Keratinocyte (primary cell): ENCODE results near the gene CPEB3. TPM values are rescaled to one million over a fixed set of nuclear protein-coding genes. Genes with fewer than 3 reads are reported as not detected.

Experiments used
- DNase-seq: peaks from one replicate; pipeline ENCODE4 v3.0.0-alpha.2; 2011; ENCODE audit warnings: low read depth, missing footprints, low spot score
- FAIRE-seq: peaks from 2 replicates; lab custom pipeline; 2011; peaks lifted over from hg19 to GRCh38; lab: Jason Lieb, UNC
- H2AFZ ChIP-seq: 2 replicates; pipeline ENCODE4 v1.6.0; 2012; ENCODE audit warnings: low read length, control low read depth, inconsistent platforms; ENCODE audit not compliant: control insufficient read depth
- H3K27ac ChIP-seq: 2 replicates; pipeline ENCODE4 v1.5.1; 2011; ENCODE audit warnings: low read length; ENCODE audit not compliant: control insufficient read depth, insufficient read depth
- H3K27me3 ChIP-seq: 3 replicates; pipeline ENCODE4 v1.6.0; 2011; ENCODE audit warnings: low read length; ENCODE audit not compliant: control insufficient read depth, insufficient read depth; ENCODE audit errors: extremely low read depth
- H3K36me3 ChIP-seq, 2 experiments: 2 replicates in 1 of 2; 3 replicates in 1 of 2; pipeline ENCODE4 v1.5.1; 2011; ENCODE audit warnings: low read length in 2 of 2, mild to moderate bottlenecking in 1 of 2; ENCODE audit not compliant: control insufficient read depth in 2 of 2, insufficient read depth in 2 of 2; ENCODE audit errors: extremely low read depth in 1 of 2
- H3K4me1 ChIP-seq: 3 replicates; pipeline ENCODE4 v1.5.1; 2011; ENCODE audit warnings: low read length; ENCODE audit not compliant: control insufficient read depth, insufficient read depth; ENCODE audit errors: extremely low read depth
- H3K4me2 ChIP-seq: 3 replicates; pipeline ENCODE4 v1.6.0; 2011; ENCODE audit warnings: low read depth, low read length; ENCODE audit not compliant: control insufficient read depth, insufficient read depth; ENCODE audit errors: extremely low read depth
- H3K4me3 ChIP-seq, 3 experiments: fragments of 200-600 bp in 1 of 3; sonication (generic) in 1 of 3; 2 replicates in 2 of 3; 3 replicates in 1 of 3; pipeline ENCODE4 v1.5.1; 2011 to 2016; ENCODE audit warnings: low read length in 3 of 3, mild to moderate bottlenecking in 3 of 3, control low read depth in 2 of 3, inconsistent platforms in 1 of 3, low read depth in 1 of 3, mixed read lengths in 1 of 3, mixed run types in 1 of 3, moderate library complexity in 1 of 3; ENCODE audit not compliant: control insufficient read depth in 2 of 3, insufficient read depth in 2 of 3; ENCODE audit errors: extremely low read depth in 1 of 3
- H3K79me2 ChIP-seq: 2 replicates; pipeline ENCODE4 v1.6.0; 2012; ENCODE audit warnings: low read length; ENCODE audit not compliant: control insufficient read depth, insufficient read depth
- H3K9ac ChIP-seq: 3 replicates; pipeline ENCODE4 v1.6.0; 2011; ENCODE audit warnings: low read length; ENCODE audit not compliant: control insufficient read depth, insufficient read depth; ENCODE audit errors: extremely low read depth
- H3K9me1 ChIP-seq: 3 replicates; pipeline ENCODE4 v1.6.0; 2011; ENCODE audit warnings: low read length; ENCODE audit not compliant: control insufficient read depth, insufficient read depth; ENCODE audit errors: extremely low read depth
- H3K9me3 ChIP-seq: 2 replicates; pipeline ENCODE4 v1.5.1; 2012; ENCODE audit warnings: low read depth, low read length; ENCODE audit not compliant: control insufficient read depth
- H4K20me1 ChIP-seq: 3 replicates; pipeline ENCODE4 v1.6.0; 2011; ENCODE audit warnings: low read length; ENCODE audit not compliant: control insufficient read depth, insufficient read depth; ENCODE audit errors: extremely low read depth
- EZH2 ChIP-seq: IDR thresholded peaks from one replicate; pipeline ENCODE4 v1.6.1; 2012; ENCODE audit warnings: inconsistent platforms, mild to moderate bottlenecking, low read length, moderate library complexity
- dilution Hi-C: fragments of 300-500 bp; cut with MboI; formaldehyde crosslinking; loops from one replicate; pipeline ENCODE4 v1.7.0; 2020; ENCODE audit warnings: low sequenced_read_pairs; ENCODE audit not compliant: extremely low pct_ligation_motif_present
- polyA plus RNA-seq, 5 experiments: library from polyadenylated mRNA; depleted of rRNA in 3 of 5; stranded (reverse) in 3 of 5; stranded (forward) in 1 of 5; unstranded in 1 of 5; fragments of >200 nt; gene quantifications; 1 replicate in 1 of 5; 2 replicates in 3 of 5; 3 replicates in 1 of 5; pipeline versions ENCODE4 v1.2.1 to v1.2.3, GENCODE V29; 2011 to 2012; ENCODE audit warnings: missing spikeins in 2 of 5, low read depth in 1 of 5, low replicate concordance in 1 of 5
- TF ChIP-seq, protein P1 (sequence below), 3 experiments: IDR thresholded peaks in 1 of 3; conservative IDR thresholded peaks in 1 of 3; optimal IDR thresholded peaks in 1 of 3; 2 replicates in 2 of 3; 3 replicates in 1 of 3; pipeline versions ENCODE3 to v1.5.1; 2011; ENCODE audit warnings: low read length in 3 of 3, mild to moderate bottlenecking in 3 of 3, moderate library complexity in 2 of 3, control low read depth in 1 of 3, inconsistent platforms in 1 of 3; ENCODE audit not compliant: insufficient read depth in 2 of 3; ENCODE audit errors: extremely low read depth in 1 of 3

The CPEB3 gene
- polyA plus RNA-seq, 1 donor (not counting 4 experiments of a cell fraction or from before 2014, with no cell fraction given) = 0.47 TPM

DNA sequence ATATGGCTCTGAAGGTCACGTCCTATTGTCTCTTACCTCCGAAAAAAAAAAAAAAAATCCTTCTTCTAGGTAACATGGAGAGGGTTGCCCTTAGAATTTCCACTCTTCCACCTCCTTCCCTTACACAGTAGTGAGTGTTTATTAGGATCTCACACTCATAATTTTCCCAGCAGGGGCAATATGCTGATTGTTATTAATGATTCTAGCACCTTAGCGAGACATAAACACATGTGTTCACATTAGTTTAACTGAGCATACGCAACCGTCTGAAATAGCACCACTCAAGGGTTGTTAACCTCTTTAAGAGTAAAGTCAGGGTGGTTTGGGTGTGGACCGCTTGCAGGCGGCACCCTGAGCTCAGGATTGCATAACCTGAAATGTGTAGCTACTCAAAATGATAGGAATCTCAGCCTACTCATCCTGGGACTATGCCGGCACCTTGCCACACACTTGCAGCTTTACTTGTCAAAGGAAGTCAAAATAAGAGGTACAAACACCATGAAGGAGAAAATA is 52.2 kb downstream of the CPEB3 start:
- H3K36me3 ChIP-seq = no peaks in the 10 kb centered on the region
- H3K27me3 ChIP-seq = no peaks in the 10 kb centered on the region
- peaks cover 36% of the 10 kb centered on the region for H3K4me1 ChIP-seq
- H3K27ac ChIP-seq = peak overlapping the region; percentile 86
- H3K9me3 ChIP-seq = no peaks in the 10 kb centered on the region
- peak; percentile 64 for DNase-seq
- no peaks in the 10 kb centered on the region for H3K79me2 ChIP-seq
- peak overlapping the region; percentile 69 for H2AFZ ChIP-seq
- H3K4me2 ChIP-seq = peak overlapping the region; percentile 92
- H3K9ac ChIP-seq = peak overlapping the region; percentile 75
- FAIRE-seq = peak; percentile 96
- no peaks in the 10 kb centered on the region for H4K20me1 ChIP-seq
- dilution Hi-C loops = no loop called here
- TF ChIP-seq, protein P1, sequence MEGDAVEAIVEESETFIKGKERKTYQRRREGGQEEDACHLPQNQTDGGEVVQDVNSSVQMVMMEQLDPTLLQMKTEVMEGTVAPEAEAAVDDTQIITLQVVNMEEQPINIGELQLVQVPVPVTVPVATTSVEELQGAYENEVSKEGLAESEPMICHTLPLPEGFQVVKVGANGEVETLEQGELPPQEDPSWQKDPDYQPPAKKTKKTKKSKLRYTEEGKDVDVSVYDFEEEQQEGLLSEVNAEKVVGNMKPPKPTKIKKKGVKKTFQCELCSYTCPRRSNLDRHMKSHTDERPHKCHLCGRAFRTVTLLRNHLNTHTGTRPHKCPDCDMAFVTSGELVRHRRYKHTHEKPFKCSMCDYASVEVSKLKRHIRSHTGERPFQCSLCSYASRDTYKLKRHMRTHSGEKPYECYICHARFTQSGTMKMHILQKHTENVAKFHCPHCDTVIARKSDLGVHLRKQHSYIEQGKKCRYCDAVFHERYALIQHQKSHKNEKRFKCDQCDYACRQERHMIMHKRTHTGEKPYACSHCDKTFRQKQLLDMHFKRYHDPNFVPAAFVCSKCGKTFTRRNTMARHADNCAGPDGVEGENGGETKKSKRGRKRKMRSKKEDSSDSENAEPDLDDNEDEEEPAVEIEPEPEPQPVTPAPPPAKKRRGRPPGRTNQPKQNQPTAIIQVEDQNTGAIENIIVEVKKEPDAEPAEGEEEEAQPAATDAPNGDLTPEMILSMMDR (optimal IDR thresholded peaks at IDR 0.05 in 1 of 3, IDR thresholded peaks at IDR 0.05 in 1 of 3, conservative IDR thresholded peaks at IDR 0.05 in 1 of 3; ENCODE audit: extremely low read depth in 1 of 3, insufficient read depth in 2 of 3, low read length in 3 of 3) = no peak
- peak overlapping the region; percentile 1 to 78 (median 53) for H3K4me3 ChIP-seq
- no peaks in the 10 kb centered on the region for H3K9me1 ChIP-seq

DNA sequence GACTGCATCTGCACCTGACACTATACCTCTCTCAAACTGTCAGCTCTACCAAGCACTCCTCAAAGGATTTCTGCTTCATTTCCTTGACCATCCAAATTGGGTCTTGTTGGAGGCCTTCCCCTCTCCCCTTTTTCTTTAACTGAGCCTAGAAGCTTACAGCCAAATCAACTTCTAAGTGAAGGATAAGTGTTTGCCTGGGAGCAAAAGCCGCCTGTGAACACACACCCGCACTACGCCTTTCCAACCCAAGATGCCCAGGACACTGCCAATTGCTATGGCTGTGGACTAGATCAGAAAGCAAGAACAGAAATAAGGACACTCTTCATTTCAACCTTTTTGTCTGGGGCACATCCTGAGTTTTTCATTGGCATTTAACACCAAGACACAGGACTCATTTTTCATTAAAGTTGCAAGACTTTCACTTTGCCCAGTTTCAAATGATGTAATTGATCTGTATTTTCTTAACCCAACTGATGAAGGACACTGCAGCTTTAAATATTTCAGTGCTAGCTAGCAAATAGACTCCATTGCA is 52.8 kb downstream of the CPEB3 start:
- peaks cover 34% of the 10 kb centered on the region for H3K4me1 ChIP-seq
- no peaks in the 10 kb centered on the region for H3K36me3 ChIP-seq
- dilution Hi-C loops = no loop called here
- H3K4me3 ChIP-seq = peak overlapping the region in 2 of 3 experiments; percentile 1 to 78
- no peaks in the 10 kb centered on the region for H4K20me1 ChIP-seq
- no peaks in the 10 kb centered on the region for H3K9me3 ChIP-seq
- H2AFZ ChIP-seq = no peak overlapping the region
- no peak for FAIRE-seq
- peak overlapping the region; percentile 75 for H3K9ac ChIP-seq
- H3K79me2 ChIP-seq = no peaks in the 10 kb centered on the region
- no peaks in the 10 kb centered on the region for H3K9me1 ChIP-seq
- TF ChIP-seq, protein P1 (optimal IDR thresholded peaks at IDR 0.05 in 1 of 3, IDR thresholded peaks at IDR 0.05 in 1 of 3, conservative IDR thresholded peaks at IDR 0.05 in 1 of 3; ENCODE audit: extremely low read depth in 1 of 3, insufficient read depth in 2 of 3, low read length in 3 of 3) = no peak
- TF ChIP-seq EZH2 = no peak
- no peaks in the 10 kb centered on the region for H3K27me3 ChIP-seq
- DNase-seq = no peak
- H3K27ac ChIP-seq = peak overlapping the region; percentile 86
- H3K4me2 ChIP-seq = peak overlapping the region; percentile 92
